H1 (cell line): ENCODE data around the gene GRB14. TPM values are rescaled to one million over a fixed set of nuclear protein-coding genes. Genes with fewer than 3 reads are reported as not detected.

Source experiments
- CTCF ChIA-PET: fragments of 300-600 bp; sonication (Branson Sonifier 250); formaldehyde crosslinking; loops from one replicate; lab custom pipeline; 2021; ENCODE audit not compliant: partially characterized antibody; lab: Charles Lee
- POLR2A ChIA-PET: fragments of 300-600 bp; sonication (Branson Sonifier 250); formaldehyde crosslinking; loops from one replicate; lab custom pipeline; 2021; ENCODE audit warnings: inconsistent platforms; ENCODE audit not compliant: partially characterized antibody; lab: Charles Lee
- DNase-seq, 2 experiments: peaks; one replicate each; pipeline versions ENCODE4 v3.0.0 to v3.0.0-alpha.2; 2010 to 2022; ENCODE audit warnings: low spot score in 2 of 2, low read depth in 1 of 2, mixed read lengths in 1 of 2
- FAIRE-seq: peaks from 2 replicates; lab custom pipeline; 2011; peaks lifted over from hg19 to GRCh38; lab: Jason Lieb, UNC
- H2AFZ ChIP-seq: 2 replicates; pipeline ENCODE4 v1.8.1; 2012; ENCODE audit warnings: low read length, inconsistent platforms
- H2AK5ac ChIP-seq: 2 replicates; pipeline ENCODE4 v1.6.1; 2013; ENCODE audit warnings: low read depth, low read length
- H2BK120ac ChIP-seq: replicated peaks from 2 replicates; pipeline ENCODE3; 2013; ENCODE audit warnings: low read depth, low read length, inconsistent platforms
- H2BK12ac ChIP-seq: 2 replicates; pipeline ENCODE4 v1.6.1; 2013; ENCODE audit warnings: low read depth, low read length
- H2BK15ac ChIP-seq: 2 replicates; pipeline ENCODE4 v1.6.1; 2013; ENCODE audit warnings: low read length
- H2BK20ac ChIP-seq: 2 replicates; pipeline ENCODE4 v1.6.1; 2013; ENCODE audit warnings: low read length
- H2BK5ac ChIP-seq: 2 replicates; pipeline ENCODE4 v1.6.1; 2013; ENCODE audit warnings: low read depth, low read length
- H3K14ac ChIP-seq: 2 replicates; pipeline ENCODE4 v1.6.1; 2013; ENCODE audit warnings: inconsistent platforms; ENCODE audit not compliant: insufficient read length
- H3K18ac ChIP-seq: 2 replicates; pipeline ENCODE4 v1.6.1; 2013; ENCODE audit warnings: low read length; ENCODE audit errors: extremely low read depth
- H3K23ac ChIP-seq: 2 replicates; pipeline ENCODE4 v1.6.1; 2013; ENCODE audit warnings: inconsistent platforms; ENCODE audit not compliant: insufficient read length
- H3K23me2 ChIP-seq: 2 replicates; pipeline ENCODE4 v1.6.1; 2013; ENCODE audit warnings: low read depth, low read length
- H3K27ac ChIP-seq: 2 replicates; pipeline ENCODE4 v1.6.1; 2011; ENCODE audit warnings: low read depth, low read length, inconsistent platforms
- H3K27me3 ChIP-seq, 4 experiments: replicated peaks in 1 of 4; 1 replicate in 1 of 4; 2 replicates in 3 of 4; pipeline versions ENCODE4 v1.6.1 to v1.8.1; 2011 to 2013; ENCODE audit warnings: low read length in 3 of 4, mild to moderate bottlenecking in 3 of 4, inconsistent platforms in 2 of 4, mixed read lengths in 2 of 4, moderate library complexity in 1 of 4; ENCODE audit not compliant: control insufficient read depth in 3 of 4, insufficient read depth in 3 of 4; ENCODE audit errors: extremely low read depth in 1 of 4
- H3K36me3 ChIP-seq, 4 experiments: 2 replicates each; pipeline versions ENCODE4 v1.6.1 to v1.8.1; 2011 to 2013; ENCODE audit warnings: mild to moderate bottlenecking in 4 of 4, low read length in 3 of 4, moderate library complexity in 2 of 4, control low read depth in 1 of 4, inconsistent platforms in 1 of 4; ENCODE audit not compliant: insufficient read depth in 4 of 4, control insufficient read depth in 2 of 4
- H3K4ac ChIP-seq: replicated peaks from 2 replicates; pipeline ENCODE3; 2013; ENCODE audit warnings: low read length, low read depth, mixed read lengths, inconsistent platforms; ENCODE audit not compliant: insufficient read length
- H3K4me1 ChIP-seq, 4 experiments: replicated peaks in 1 of 4; 1 replicate in 1 of 4; 2 replicates in 3 of 4; pipeline versions ENCODE4 v1.6.1 to v1.8.1; 2011 to 2013; ENCODE audit warnings: low read length in 3 of 4, inconsistent platforms in 2 of 4, mixed read lengths in 1 of 4; ENCODE audit not compliant: insufficient read depth in 4 of 4, control insufficient read depth in 3 of 4
- H3K4me2 ChIP-seq, 2 experiments: 2 replicates each; pipeline versions ENCODE4 v1.6.1 to v1.8.1; 2011 to 2013; ENCODE audit warnings: low read depth in 2 of 2, low read length in 2 of 2, control low read depth in 1 of 2, inconsistent platforms in 1 of 2, mild to moderate bottlenecking in 1 of 2; ENCODE audit not compliant: insufficient read depth in 1 of 2
- H3K4me3 ChIP-seq, 4 experiments: fragments of 200-600, 300-600 bp in 1 of 4; sonication (generic), shearing (Covaris generic), sonication (Bioruptor Twin) in 1 of 4; 2 replicates each; pipeline versions ENCODE4 v1.5.1 to v1.8.1; 2011 to 2016; ENCODE audit warnings: low read length in 4 of 4, low read depth in 3 of 4, control low read depth in 2 of 4, inconsistent platforms in 2 of 4, mild to moderate bottlenecking in 2 of 4, mixed read lengths in 1 of 4, moderate library complexity in 1 of 4; ENCODE audit not compliant: insufficient read depth in 2 of 4; ENCODE audit errors: extremely low read depth in 1 of 4
- H3K56ac ChIP-seq: replicated peaks from 2 replicates; pipeline ENCODE3; 2013; ENCODE audit warnings: low read depth, mild to moderate bottlenecking, mixed read lengths, low read length, inconsistent platforms; ENCODE audit not compliant: insufficient read length
- H3K79me1 ChIP-seq: 2 replicates; pipeline ENCODE4 v1.6.1; 2013; ENCODE audit warnings: low read depth, low read length, control low read depth
- H3K79me2 ChIP-seq, 2 experiments: 2 replicates each; pipeline versions ENCODE4 v1.6.1 to v1.8.1; 2012 to 2013; ENCODE audit warnings: low read length in 2 of 2, mild to moderate bottlenecking in 2 of 2, inconsistent platforms in 1 of 2; ENCODE audit not compliant: insufficient read depth in 2 of 2, control insufficient read depth in 1 of 2
- H3K9ac ChIP-seq, 4 experiments: replicated peaks in 1 of 4; 1 replicate in 1 of 4; 2 replicates in 3 of 4; pipeline versions ENCODE4 v1.6.1 to v1.8.1; 2011 to 2013; ENCODE audit warnings: low read depth in 3 of 4, low read length in 3 of 4, control low read depth in 2 of 4, mild to moderate bottlenecking in 2 of 4, moderate library complexity in 2 of 4, inconsistent platforms in 1 of 4; ENCODE audit errors: extremely low read depth in 1 of 4
- H3K9me3 ChIP-seq, 2 experiments: 2 replicates each; pipeline versions ENCODE4 v1.6.1 to v1.8.1; 2012 to 2013; ENCODE audit warnings: mild to moderate bottlenecking in 2 of 2, moderate library complexity in 2 of 2, control low read depth in 1 of 2, inconsistent platforms in 1 of 2, low read depth in 1 of 2, low read length in 1 of 2, mixed read lengths in 1 of 2; ENCODE audit not compliant: insufficient read depth in 2 of 2
- H4K20me1 ChIP-seq, 2 experiments: replicated peaks in 1 of 2; 2 replicates each; pipeline versions ENCODE3 to v1.8.1; 2011 to 2013; ENCODE audit warnings: inconsistent platforms in 2 of 2, low read length in 2 of 2, mild to moderate bottlenecking in 1 of 2; ENCODE audit not compliant: insufficient read depth in 2 of 2, control insufficient read depth in 1 of 2
- H4K5ac ChIP-seq: 2 replicates; pipeline ENCODE4 v1.6.1; 2013; ENCODE audit warnings: low read length, low read depth, mixed read lengths, inconsistent platforms; ENCODE audit not compliant: insufficient read length
- H4K8ac ChIP-seq: 2 replicates; pipeline ENCODE4 v1.8.0; 2013; ENCODE audit warnings: mild to moderate bottlenecking, moderate library complexity, low read length, inconsistent platforms; ENCODE audit not compliant: insufficient read depth; ENCODE audit errors: extremely low read depth
- H4K91ac ChIP-seq: replicated peaks from 2 replicates; pipeline ENCODE3; 2013; ENCODE audit warnings: low read length, mixed read lengths, inconsistent platforms; ENCODE audit not compliant: insufficient read length
- CTCF ChIP-seq, 3 experiments: IDR thresholded peaks; 1 replicate in 2 of 3; 2 replicates in 1 of 3; pipeline versions ENCODE4 v1.5.1 to v1.6.1; 2011; ENCODE audit warnings: low read length in 3 of 3, mild to moderate bottlenecking in 3 of 3, inconsistent platforms in 2 of 3, low read depth in 1 of 3, moderate library complexity in 1 of 3; ENCODE audit not compliant: insufficient read depth in 1 of 3; ENCODE audit errors: control extremely low read depth in 1 of 3
- POU5F1 ChIP-seq: IDR thresholded peaks from 2 replicates; pipeline ENCODE4 v1.6.1; 2011; ENCODE audit warnings: low read depth, mild to moderate bottlenecking, low read length, moderate library complexity
- SUZ12 ChIP-seq: fragments of 200-600 bp; sonication (generic); IDR thresholded peaks from 2 replicates; pipeline ENCODE4 v1.6.1; 2012; ENCODE audit warnings: mild to moderate bottlenecking, inconsistent platforms, low read length, moderate library complexity, mixed read lengths
- TCF12 ChIP-seq: IDR thresholded peaks from 2 replicates; pipeline ENCODE4 v1.6.1; 2011; ENCODE audit warnings: low read depth, mild to moderate bottlenecking, low read length
- WGBS, 2 experiments: shearing (Covaris generic) in 1 of 2; methylation state at CpG; one replicate each; pipeline versions ENCODE4 v1.1.6 to v1.1.7; 2013 to 2015; ENCODE audit warnings: low lambda C conversion rate in 2 of 2, mixed read lengths in 2 of 2, inconsistent platforms in 1 of 2, low coverage in 1 of 2, missing lambda C conversion rate in 1 of 2; ENCODE audit not compliant: insufficient replicate concordance in 2 of 2, insufficient coverage in 1 of 2, insufficient read length in 1 of 2; ENCODE audit errors: extremely low coverage in 1 of 2, missing lambda C conversion rate in 1 of 2; 5-methylcytosine and 5-hydroxymethylcytosine counted together
- polyA plus RNA-seq, 7 experiments: library from polyadenylated mRNA; depleted of rRNA in 3 of 7; stranded (reverse) in 5 of 7; unstranded in 2 of 7; fragments of >200 nt in 5 of 7; fragments of 200-250 nt in 2 of 7; gene quantifications; 1 replicate in 5 of 7; 2 replicates in 1 of 7; 4 replicates in 1 of 7; pipeline versions ENCODE4 v1.2.1 to v1.2.3, GENCODE V29; 2011 to 2013; ENCODE audit warnings: missing spikeins in 2 of 7, mixed read lengths in 2 of 7
- total RNA-seq: library from RNA; stranded (reverse); fragmentation: NEBNext Ultra II Directional; extraction: Animal tissue kit (Norgen Biotek cat#: 25700); gene quantifications from 2 replicates; pipeline ENCODE4 v1.2.1, GENCODE V29; 2021

GRB14 gene
- total and polyA plus RNA-seq, 2 of the 8 experiments (the other 6 are each of a cell fraction or from before 2014, with no cell fraction given) = 2.5 to 11.6 TPM

GRCh38 chr2:164617466-164617865 lies 3.8 kb downstream of the GRB14 start:
- H2BK15ac ChIP-seq = no peak overlapping the region
- H3K23ac ChIP-seq = no peak overlapping the region
- no peak overlapping the region for H3K4me3 ChIP-seq
- H3K14ac ChIP-seq = no peak overlapping the region
- no peak overlapping the region for H3K18ac ChIP-seq
- H3K56ac ChIP-seq = no peak overlapping the region
- peaks cover 3% of the 10 kb centered on the region; the same call in 1 of the 2 replicates for H3K23me2 ChIP-seq
- H3K36me3 ChIP-seq = no peaks in the 10 kb centered on the region
- FAIRE-seq (no peak), DNase-seq (no peak)
- H2BK20ac ChIP-seq = no peak overlapping the region
- H3K4me2 ChIP-seq = no peak overlapping the region
- no peak overlapping the region for H2BK5ac ChIP-seq
- 93% methylated on average over 2 of the region's 2 CpGs; no CpG with 5 or more reads in 1 of the 2 experiments for whole genome bisulfite sequencing, 2 experiments
- no peaks in the 10 kb centered on the region; a peak in 1 of 7 replicates for H3K27me3 ChIP-seq
- no peak overlapping the region for H2AK5ac ChIP-seq
- CTCF ChIA-PET = interaction anchor here (1.9 kb wide), 1 partner anchor 10 kb away, joined by 6 read pairs; no protein-coding TSS in a partner anchor
- H4K5ac ChIP-seq = no peak overlapping the region
- no peaks in the 10 kb centered on the region for H3K79me2 ChIP-seq
- H3K4ac ChIP-seq = no peak overlapping the region
- H3K27ac ChIP-seq = no peak overlapping the region
- no peaks in the 10 kb centered on the region for H4K20me1 ChIP-seq
- H3K79me1 ChIP-seq = no peaks in the 10 kb centered on the region
- H3K4me1 ChIP-seq = peaks cover 3 to 6% (median 6%) of the 10 kb centered on the region in 4 experiments; a peak in 5 of 7 replicates
- no peak overlapping the region for H4K8ac ChIP-seq
- H4K91ac ChIP-seq = no peak overlapping the region
- H2AFZ ChIP-seq = no peak overlapping the region
- POLR2A ChIA-PET = no interaction called here
- TF ChIP-seq TCF12 (no peak), POU5F1 (no peak), CTCF (IDR thresholded peaks at IDR 0.05; ENCODE audit: control extremely low read depth in 1 of 3, insufficient read depth in 1 of 3, low read depth in 1 of 3, low read length in 3 of 3) (no peak), SUZ12 (no peak)
- no peaks in the 10 kb centered on the region for H3K9me3 ChIP-seq
- H2BK12ac ChIP-seq = no peak overlapping the region
- no peak overlapping the region for H2BK120ac ChIP-seq
- H3K9ac ChIP-seq = no peak overlapping the region
